GM23248 (cell line): Measurements from ENCODE around the gene ZNF28.
"Not testable (repeated sequence)": the region's sequence is repeated elsewhere in the genome, so short reads cannot be mapped to it uniquely, and the experiment has no call there.

ENCODE experiments used
- EZH2 ChIP-seq: fragments of 200-600 bp; sonication (generic); IDR thresholded peaks from 2 replicates; pipeline ENCODE4 v1.6.1; 2018; ENCODE audit warnings: antibody characterized with exemption, mild to moderate bottlenecking; ENCODE audit not compliant: insufficient read depth, poor library complexity, severe bottlenecking
- EZH2phosphoT487 ChIP-seq: fragments of 200-600 bp; sonication (generic); IDR thresholded peaks from 2 replicates; pipeline ENCODE4 v1.6.1; 2018; ENCODE audit warnings: antibody characterized with exemption, moderate library complexity, mild to moderate bottlenecking, low read depth; ENCODE audit not compliant: insufficient read depth

GRCh38 chr19:52840825-52841465 lies 19.5 kb upstream of the ZNF28 start:
- TF ChIP-seq EZH2, EZH2phosphoT487: not testable (repeated sequence)
